IMR-90 (cell line): Measurements from ENCODE around the gene ATPAF1. TPM values are rescaled to one million over a fixed set of nuclear protein-coding genes. Genes with fewer than 3 reads are reported as not detected.

Experiments
- ATAC-seq: fragments of 200-7000 bp; cut with Tn5 transposase; 2 replicates; pipeline ENCODE4 v1.9.1; 2020; ENCODE audit warnings: low read depth, mild to moderate bottlenecking, moderate library complexity
- BruUV-seq: library from RNA; stranded (reverse); fragments of 400-500 nt; replicated peaks from 2 replicates; lab custom pipeline; 2021; lab: Mats Ljungman, UMichigan
- CTCF ChIA-PET: fragments of 300-600 bp; formaldehyde crosslinking; extraction: SDS; loops from one replicate; lab custom pipeline; 2021; ENCODE audit warnings: antibody characterized with exemption; lab: Yijun Ruan, JAX
- POLR2A ChIA-PET: fragments of 300-600 bp; sonication (Branson Sonifier 250); formaldehyde crosslinking; loops from one replicate; lab custom pipeline; 2022; ENCODE audit warnings: antibody characterized with exemption; ENCODE audit not compliant: unreplicated experiment; lab: Charles Lee
- DNase-seq: peaks from one replicate; pipeline ENCODE4 v3.0.0; 2013
- H2AFZ ChIP-seq: replicated peaks from 2 replicates; pipeline ENCODE3; 2013; ENCODE audit warnings: low read length, mild to moderate bottlenecking; ENCODE audit not compliant: poor library complexity
- H2AK5ac ChIP-seq: 2 replicates; pipeline ENCODE4 v1.6.1; 2013; ENCODE audit warnings: low read depth, low read length, inconsistent platforms
- H2AK9ac ChIP-seq: replicated peaks from 2 replicates; pipeline ENCODE3; 2013; ENCODE audit warnings: mild to moderate bottlenecking, low read depth, low read length, moderate library complexity; ENCODE audit not compliant: poor library complexity
- H2BK120ac ChIP-seq: 2 replicates; pipeline ENCODE4 v1.6.1; 2013; ENCODE audit warnings: low read depth, low read length, inconsistent platforms
- H2BK15ac ChIP-seq: 3 replicates; pipeline ENCODE4 v1.6.1; 2013; ENCODE audit warnings: low read depth, low read length, inconsistent platforms
- H2BK20ac ChIP-seq: 2 replicates; pipeline ENCODE4 v1.6.1; 2013; ENCODE audit warnings: low read depth, mild to moderate bottlenecking, inconsistent platforms, low read length, moderate library complexity
- H2BK5ac ChIP-seq: 2 replicates; pipeline ENCODE4 v1.6.1; 2013; ENCODE audit warnings: mild to moderate bottlenecking, low read depth, low read length, inconsistent platforms; ENCODE audit not compliant: poor library complexity, severe bottlenecking
- H3K14ac ChIP-seq: replicated peaks from 2 replicates; pipeline ENCODE4 v1.6.1; 2013; ENCODE audit warnings: low read depth, low read length, inconsistent platforms
- H3K18ac ChIP-seq: 2 replicates; pipeline ENCODE4 v1.6.1; 2013; ENCODE audit warnings: low read depth, low read length, control low read depth
- H3K23ac ChIP-seq: 2 replicates; pipeline ENCODE4 v1.6.1; 2013; ENCODE audit warnings: low read depth, low read length, inconsistent platforms
- H3K27ac ChIP-seq: 2 replicates; pipeline ENCODE4 v1.5.1; 2013; ENCODE audit warnings: mild to moderate bottlenecking, control low read depth, low read length; ENCODE audit not compliant: insufficient read depth
- H3K27me3 ChIP-seq: 2 replicates; pipeline ENCODE4 v1.6.1; 2013; ENCODE audit warnings: low read length; ENCODE audit not compliant: control insufficient read depth, insufficient read depth
- H3K36me3 ChIP-seq: 2 replicates; pipeline ENCODE4 v1.6.1; 2013; ENCODE audit warnings: low read length, mixed read lengths; ENCODE audit not compliant: control insufficient read depth, insufficient read depth
- H3K4ac ChIP-seq: 2 replicates; pipeline ENCODE4 v1.6.1; 2013; ENCODE audit warnings: low read depth, low read length, inconsistent platforms
- H3K4me1 ChIP-seq: 2 replicates; pipeline ENCODE4 v1.6.1; 2013; ENCODE audit warnings: low read length, mixed read lengths; ENCODE audit not compliant: control insufficient read depth, insufficient read depth
- H3K4me2 ChIP-seq: 2 replicates; pipeline ENCODE4 v1.6.1; 2013; ENCODE audit warnings: low read depth, mild to moderate bottlenecking, control low read depth, low read length, moderate library complexity
- H3K4me3 ChIP-seq: 2 replicates; pipeline ENCODE4 v1.5.1; 2013; ENCODE audit warnings: low read depth, mild to moderate bottlenecking, control low read depth, low read length, moderate library complexity; ENCODE audit not compliant: insufficient read depth
- H3K56ac ChIP-seq: 2 replicates; pipeline ENCODE4 v1.6.1; 2013; ENCODE audit warnings: low read length, inconsistent platforms; ENCODE audit not compliant: insufficient read depth; ENCODE audit errors: extremely low read depth
- H3K79me1 ChIP-seq, 2 experiments: 2 replicates each; pipeline ENCODE4 v1.6.1; 2013; ENCODE audit warnings: low read length in 2 of 2, inconsistent platforms in 1 of 2, low read depth in 1 of 2
- H3K9ac ChIP-seq: 2 replicates; pipeline ENCODE4 v1.6.1; 2013; ENCODE audit warnings: low read depth, low read length, control low read depth
- H3K9me1 ChIP-seq: 2 replicates; pipeline ENCODE4 v1.6.1; 2013; ENCODE audit warnings: low read length, inconsistent platforms; ENCODE audit not compliant: insufficient read depth
- H3K9me3 ChIP-seq: 2 replicates; pipeline ENCODE4 v1.6.1; 2013; ENCODE audit warnings: low read length; ENCODE audit not compliant: control insufficient read depth, insufficient read depth
- H4K20me1 ChIP-seq: 2 replicates; pipeline ENCODE4 v1.6.1; 2013; ENCODE audit warnings: low read length, inconsistent platforms; ENCODE audit not compliant: insufficient read depth
- H4K5ac ChIP-seq: 2 replicates; pipeline ENCODE4 v1.6.1; 2013; ENCODE audit warnings: mild to moderate bottlenecking, low read depth, low read length, control low read depth
- H4K8ac ChIP-seq, 2 experiments: 2 replicates each; pipeline ENCODE4 v1.6.1; 2013; ENCODE audit warnings: low read depth in 2 of 2, low read length in 2 of 2, control low read depth in 1 of 2, inconsistent platforms in 1 of 2
- H4K91ac ChIP-seq: 2 replicates; pipeline ENCODE4 v1.6.1; 2013; ENCODE audit warnings: low read depth, low read length, inconsistent platforms; ENCODE audit not compliant: insufficient read depth
- BHLHE40 ChIP-seq: fragments of 150-350 bp; IDR thresholded peaks from 2 replicates; pipeline ENCODE4 v1.6.1; 2016; ENCODE audit warnings: mild to moderate bottlenecking, low read depth, low read length
- CEBPB ChIP-seq: IDR thresholded peaks from 2 replicates; pipeline ENCODE4 v1.6.1; 2012; ENCODE audit warnings: low read depth, low read length, improper control_type of control experiment
- CHD1 ChIP-seq: IDR thresholded peaks from 2 replicates; pipeline ENCODE4 v1.6.1; 2012; ENCODE audit warnings: low read depth, low read length, improper control_type of control experiment
- FOS ChIP-seq: fragments of 150-350 bp; IDR thresholded peaks from 2 replicates; pipeline ENCODE4 v1.6.1; 2016; ENCODE audit warnings: low read depth, low read length
- MAFK ChIP-seq: IDR thresholded peaks from 2 replicates; pipeline ENCODE4 v1.6.1; 2012; ENCODE audit warnings: low read depth, low read length, improper control_type of control experiment
- MAZ ChIP-seq: IDR thresholded peaks from 2 replicates; pipeline ENCODE4 v1.6.1; 2012; ENCODE audit warnings: low read depth, mild to moderate bottlenecking, low read length, improper control_type of control experiment, moderate library complexity, borderline replicate concordance
- MXI1 ChIP-seq: IDR thresholded peaks from 2 replicates; pipeline ENCODE4 v1.6.1; 2012; ENCODE audit warnings: low read depth, mild to moderate bottlenecking, low read length, moderate library complexity, borderline replicate concordance
- NFE2L2 ChIP-seq: fragments of 150-350 bp; IDR thresholded peaks from 2 replicates; pipeline ENCODE4 v1.6.1; 2016; ENCODE audit warnings: low read depth, mild to moderate bottlenecking, low read length
- POLR2A ChIP-seq: IDR thresholded peaks from 2 replicates; pipeline ENCODE4 v1.6.1; 2012; ENCODE audit warnings: mild to moderate bottlenecking, low read depth, low read length
- RAD21 ChIP-seq: IDR thresholded peaks from 2 replicates; pipeline ENCODE4 v1.6.1; 2012; ENCODE audit warnings: low read length, improper control_type of control experiment
- RCOR1 ChIP-seq: IDR thresholded peaks from 2 replicates; pipeline ENCODE4 v1.6.1; 2012; ENCODE audit warnings: mild to moderate bottlenecking, low read length, improper control_type of control experiment; ENCODE audit not compliant: insufficient replicate concordance
- RFX5 ChIP-seq: IDR thresholded peaks from 2 replicates; pipeline ENCODE4 v1.8.0; 2012; ENCODE audit warnings: low read depth, mild to moderate bottlenecking, low read length, moderate library complexity
- SMC3 ChIP-seq: fragments of 150-350 bp; IDR thresholded peaks from 2 replicates; pipeline ENCODE4 v1.6.1; 2016; ENCODE audit warnings: low read depth, mild to moderate bottlenecking, antibody characterized with exemption, low read length, moderate library complexity
- WGBS, 2 experiments: methylation state at CpG; one replicate each; pipeline versions ENCODE4 v1.1.5 to v1.1.7; 2013; ENCODE audit warnings: missing lambda C conversion rate in 2 of 2; ENCODE audit not compliant: insufficient read length in 1 of 2; ENCODE audit errors: extremely low coverage in 2 of 2; 5-methylcytosine and 5-hydroxymethylcytosine counted together
- dilution Hi-C: fragments of 300-500 bp; cut with HindIII; formaldehyde crosslinking; loops from one replicate; pipeline ENCODE4 v1.14.3; 2018; ENCODE audit warnings: low sequenced_read_pairs; ENCODE audit not compliant: unreplicated experiment
- in situ Hi-C: fragments of 300-500 bp; cut with MboI; formaldehyde crosslinking; loops from 3 replicates; pipeline ENCODE4 v1.14.3; 2019; ENCODE audit warnings: low sequenced_read_pairs, inconsistent platforms, mixed read lengths
- intact Hi-C: fragments of 100-400 bp; cut with micrococcal nuclease; formaldehyde crosslinking; loops from 2 replicates; pipeline ENCODE4 v1.10.0; 2022
- polyA plus RNA-seq, 3 experiments: library from polyadenylated mRNA; depleted of rRNA; stranded (reverse); fragments of >200 nt; gene quantifications; 2 replicates each; pipeline ENCODE4 v1.2.3, GENCODE V29; 2012; ENCODE audit warnings: low replicate concordance in 1 of 3
- total RNA-seq: library from RNA; depleted of rRNA; stranded (reverse); fragments of >200 nt; gene quantifications from 2 replicates; pipeline ENCODE4 v1.2.3, GENCODE V29; 2012
- TF ChIP-seq, protein P1 (sequence below): fragments of 150-350 bp; IDR thresholded peaks from 2 replicates; pipeline ENCODE4 v1.6.1; 2016; ENCODE audit warnings: low read depth, mild to moderate bottlenecking, low read length, moderate library complexity, borderline replicate concordance
- TF ChIP-seq, protein P2 (sequence below): conservative IDR thresholded peaks from 2 replicates; pipeline ENCODE4 v1.5.1; 2012; ENCODE audit warnings: mild to moderate bottlenecking, low read depth, low read length, improper control_type of control experiment
- TF ChIP-seq, protein P3 (sequence below): fragments of 150-350 bp; IDR thresholded peaks from 2 replicates; pipeline ENCODE4 v1.6.1; 2017; ENCODE audit warnings: mild to moderate bottlenecking, antibody characterized with exemption, low read length, low read depth

Gene ATPAF1
- total and polyA plus RNA-seq, 2 of the 4 experiments (the other 2 are of a cell fraction): 55.5 to 80.3 TPM

DNA sequence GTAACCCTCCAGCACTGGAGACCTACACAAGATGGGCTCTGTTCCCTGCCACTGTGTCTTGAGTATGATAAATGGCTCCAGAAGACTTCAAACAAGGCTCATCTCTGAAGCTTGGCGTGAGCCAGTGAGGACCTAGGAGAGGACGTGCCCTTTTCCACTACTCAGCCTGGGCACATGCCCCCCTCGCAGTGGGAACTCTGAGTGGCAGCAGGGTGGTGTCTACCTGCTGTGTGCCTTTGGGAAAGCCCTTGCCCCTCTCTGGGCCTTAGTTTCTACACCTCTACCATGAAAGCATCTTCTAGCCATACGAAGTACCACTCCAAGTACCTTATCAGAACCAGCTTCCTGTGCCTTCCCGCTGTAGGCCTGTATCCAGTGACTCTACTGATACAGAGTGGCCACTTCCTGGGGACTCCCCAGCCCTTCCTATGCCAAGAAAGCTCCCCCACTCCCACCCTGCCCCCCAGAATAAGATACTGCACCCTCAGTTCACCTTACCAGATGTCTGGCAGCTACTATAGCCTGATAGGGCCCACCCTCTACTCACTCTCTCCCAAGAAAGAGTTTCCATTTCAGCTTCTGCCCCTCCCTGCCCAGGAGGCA is 48.4 kb downstream of the ATPAF1 start:
- BruUV-seq: no TSS peak
- no peak for DNase-seq
- in situ Hi-C loops (no loop called here), intact Hi-C loops (loop anchor here (5.0 kb wide), 1 partner anchor 98 kb away; the partner anchor contains the start of gene EFCAB14), dilution Hi-C loops (no loop called here)
- peaks cover 9% of the 10 kb centered on the region for H3K9me1 ChIP-seq
- H3K27ac ChIP-seq: no peak overlapping the region
- no peak overlapping the region for H3K4me2 ChIP-seq
- H3K36me3 ChIP-seq: no peaks in the 10 kb centered on the region
- H3K4me3 ChIP-seq: no peak overlapping the region
- no peak overlapping the region for H2BK120ac ChIP-seq
- no peak overlapping the region for H4K91ac ChIP-seq
- no peak for ATAC-seq
- no peak overlapping the region for H2AFZ ChIP-seq
- H2BK15ac ChIP-seq: no peak overlapping the region
- ChIA-PET POLR2A (no interaction called here), CTCF (no interaction called here)
- no peak for TF ChIP-seq BHLHE40
- TF ChIP-seq MAFK: no peak
- TF ChIP-seq CHD1: no peak
- TF ChIP-seq SMC3: no peak
- TF ChIP-seq, protein P1, sequence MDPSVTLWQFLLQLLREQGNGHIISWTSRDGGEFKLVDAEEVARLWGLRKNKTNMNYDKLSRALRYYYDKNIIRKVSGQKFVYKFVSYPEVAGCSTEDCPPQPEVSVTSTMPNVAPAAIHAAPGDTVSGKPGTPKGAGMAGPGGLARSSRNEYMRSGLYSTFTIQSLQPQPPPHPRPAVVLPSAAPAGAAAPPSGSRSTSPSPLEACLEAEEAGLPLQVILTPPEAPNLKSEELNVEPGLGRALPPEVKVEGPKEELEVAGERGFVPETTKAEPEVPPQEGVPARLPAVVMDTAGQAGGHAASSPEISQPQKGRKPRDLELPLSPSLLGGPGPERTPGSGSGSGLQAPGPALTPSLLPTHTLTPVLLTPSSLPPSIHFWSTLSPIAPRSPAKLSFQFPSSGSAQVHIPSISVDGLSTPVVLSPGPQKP: no peak
- TF ChIP-seq NFE2L2: no peak
- no peak for TF ChIP-seq RCOR1
- TF ChIP-seq CEBPB: no peak
- no peak for TF ChIP-seq FOS
- TF ChIP-seq MAZ: no peak
- TF ChIP-seq RFX5: no peak
- TF ChIP-seq, protein P2, sequence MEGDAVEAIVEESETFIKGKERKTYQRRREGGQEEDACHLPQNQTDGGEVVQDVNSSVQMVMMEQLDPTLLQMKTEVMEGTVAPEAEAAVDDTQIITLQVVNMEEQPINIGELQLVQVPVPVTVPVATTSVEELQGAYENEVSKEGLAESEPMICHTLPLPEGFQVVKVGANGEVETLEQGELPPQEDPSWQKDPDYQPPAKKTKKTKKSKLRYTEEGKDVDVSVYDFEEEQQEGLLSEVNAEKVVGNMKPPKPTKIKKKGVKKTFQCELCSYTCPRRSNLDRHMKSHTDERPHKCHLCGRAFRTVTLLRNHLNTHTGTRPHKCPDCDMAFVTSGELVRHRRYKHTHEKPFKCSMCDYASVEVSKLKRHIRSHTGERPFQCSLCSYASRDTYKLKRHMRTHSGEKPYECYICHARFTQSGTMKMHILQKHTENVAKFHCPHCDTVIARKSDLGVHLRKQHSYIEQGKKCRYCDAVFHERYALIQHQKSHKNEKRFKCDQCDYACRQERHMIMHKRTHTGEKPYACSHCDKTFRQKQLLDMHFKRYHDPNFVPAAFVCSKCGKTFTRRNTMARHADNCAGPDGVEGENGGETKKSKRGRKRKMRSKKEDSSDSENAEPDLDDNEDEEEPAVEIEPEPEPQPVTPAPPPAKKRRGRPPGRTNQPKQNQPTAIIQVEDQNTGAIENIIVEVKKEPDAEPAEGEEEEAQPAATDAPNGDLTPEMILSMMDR: no peak
- no peak for TF ChIP-seq MXI1
- TF ChIP-seq POLR2A: no peak
- no peak for TF ChIP-seq RAD21
- TF ChIP-seq, protein P3, sequence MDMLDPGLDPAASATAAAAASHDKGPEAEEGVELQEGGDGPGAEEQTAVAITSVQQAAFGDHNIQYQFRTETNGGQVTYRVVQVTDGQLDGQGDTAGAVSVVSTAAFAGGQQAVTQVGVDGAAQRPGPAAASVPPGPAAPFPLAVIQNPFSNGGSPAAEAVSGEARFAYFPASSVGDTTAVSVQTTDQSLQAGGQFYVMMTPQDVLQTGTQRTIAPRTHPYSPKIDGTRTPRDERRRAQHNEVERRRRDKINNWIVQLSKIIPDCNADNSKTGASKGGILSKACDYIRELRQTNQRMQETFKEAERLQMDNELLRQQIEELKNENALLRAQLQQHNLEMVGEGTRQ: no peak
- H2AK5ac ChIP-seq: no peak overlapping the region
- no peak overlapping the region for H2BK5ac ChIP-seq
- no peak overlapping the region for H3K18ac ChIP-seq
- no peak overlapping the region for H3K4ac ChIP-seq
- no peaks in the 10 kb centered on the region for H3K9me3 ChIP-seq
- no peak overlapping the region for H3K9ac ChIP-seq
- peaks cover 7% of the 10 kb centered on the region for H3K4me1 ChIP-seq
- WGBS, 2 experiments: 90% methylated on average over 2 of the region's 5 CpGs; no CpG with 5 or more reads in 1 of the 2 experiments
- no peak overlapping the region for H4K8ac ChIP-seq
- H3K27me3 ChIP-seq: no peaks in the 10 kb centered on the region
- no peak overlapping the region for H3K23ac ChIP-seq
- H4K20me1 ChIP-seq: no peaks in the 10 kb centered on the region
- H3K79me1 ChIP-seq: peaks cover 9 to 19% of the 10 kb centered on the region in 2 experiments
- H3K14ac ChIP-seq: no peak overlapping the region
- H2BK20ac ChIP-seq: no peak overlapping the region
- H4K5ac ChIP-seq: no peak overlapping the region
- H3K56ac ChIP-seq: no peak overlapping the region
- no peak overlapping the region for H2AK9ac ChIP-seq
